MCF 10A (cell line): ENCODE results near the gene RPL10A. TPM values are rescaled to one million over a fixed set of nuclear protein-coding genes. Genes with fewer than 3 reads are reported as not detected.
"Not testable (repeated sequence)": the region's sequence is repeated elsewhere in the genome, so short reads cannot be mapped to it uniquely, and the experiment has no call there.

ENCODE experiments used
- BruUV-seq: library from RNA; stranded (reverse); fragments of 400-500 nt; replicated peaks from 2 replicates; lab custom pipeline; 2021; lab: Mats Ljungman, UMichigan
- CTCF ChIA-PET: fragments of 300-600 bp; sonication (Branson Sonifier 250); formaldehyde crosslinking; extraction: SDS; loops from one replicate; lab custom pipeline; 2021; ENCODE audit warnings: antibody characterized with exemption, inconsistent platforms; lab: Yijun Ruan, JAX
- POLR2A ChIA-PET: fragments of 300-600, 350-650 bp; sonication (Branson Sonifier 250); formaldehyde crosslinking; extraction: SDS; loops from one replicate; lab custom pipeline; 2020; ENCODE audit warnings: antibody characterized with exemption, inconsistent platforms; lab: Yijun Ruan, JAX
- DNase-seq: peaks from one replicate; pipeline ENCODE4 v3.0.0-alpha.2; 2018; ENCODE audit not compliant: unreplicated experiment
- H3K27ac Mint-ChIP-seq: one replicate; pipeline ENCODE4 v1.8.0; 2022; ENCODE audit warnings: mild to moderate bottlenecking, low read depth, mixed read lengths; ENCODE audit not compliant: unreplicated experiment
- H3K27me3 Mint-ChIP-seq: one replicate; pipeline ENCODE4 v1.8.0; 2022; ENCODE audit warnings: mixed read lengths; ENCODE audit not compliant: insufficient read depth, unreplicated experiment
- H3K36me3 Mint-ChIP-seq: one replicate; pipeline ENCODE4 v1.8.0; 2022; ENCODE audit warnings: mild to moderate bottlenecking, moderate library complexity, mixed read lengths; ENCODE audit not compliant: insufficient read depth, unreplicated experiment
- H3K4me1 Mint-ChIP-seq: one replicate; pipeline ENCODE4 v1.8.0; 2022; ENCODE audit warnings: mixed read lengths; ENCODE audit not compliant: insufficient read depth, unreplicated experiment
- H3K4me3 Mint-ChIP-seq: one replicate; pipeline ENCODE4 v1.8.0; 2022; ENCODE audit warnings: mild to moderate bottlenecking, moderate library complexity, mixed read lengths; ENCODE audit not compliant: unreplicated experiment
- H3K9me3 Mint-ChIP-seq: one replicate; pipeline ENCODE4 v1.8.0; 2022; ENCODE audit warnings: mixed read lengths; ENCODE audit not compliant: unreplicated experiment
- CTCF ChIP-seq: fragments of 200-600 bp; IDR thresholded peaks from one replicate; pipeline ENCODE4 v1.8.0; 2022; ENCODE audit warnings: antibody characterized with exemption, mild to moderate bottlenecking; ENCODE audit not compliant: unreplicated experiment
- intact Hi-C: fragments of 100-400 bp; cut with micrococcal nuclease; formaldehyde crosslinking; loops from 2 replicates; pipeline ENCODE4 v1.14.1; 2022
- total RNA-seq: library from RNA; stranded (reverse); gene quantifications from 2 replicates; pipeline ENCODE4 v1.2.3, GENCODE V29; 2022

The RPL10A gene
- total RNA-seq, 1 experiment from 2014 or later, result 2,403 TPM

- CTCF ChIA-PET, result interaction anchor here (0.6 kb wide), 1 partner anchor 225 kb away, joined by 3 read pairs; no protein-coding TSS in a partner anchor
- intact Hi-C loops, result no loop called here
Observed at GRCh38 chr6:35512006-35512405, 43.8 kb downstream of the RPL10A start.

GRCh38 chr6:35512740-35513139 lies 44.5 kb downstream of the RPL10A start, which contains the start of gene TULP1:
TULP1 (minus strand) TSS chr6:35512896; CDS start chr6:35512858, 38 bp downstream.
- H3K4me3 Mint-ChIP-seq, result no peak within 1 kb of the TSS
- no peak for TF ChIP-seq CTCF
- H3K9me3 Mint-ChIP-seq, result no peaks in the 10 kb centered on the region
- peaks cover 14% of the 10 kb centered on the region for H3K27me3 Mint-ChIP-seq
- intact Hi-C loops, result no loop called here
- H3K36me3 Mint-ChIP-seq, result no peaks in the 10 kb centered on the region
- no peaks in the 10 kb centered on the region for H3K4me1 Mint-ChIP-seq
- BruUV-seq, result no TSS peak
- POLR2A ChIA-PET, result no interaction called here
- no peak within 1 kb of the TSS for H3K27ac Mint-ChIP-seq
- DNase-seq, result no peak
- CTCF ChIA-PET, result no interaction called here

More at GRCh38 chr6:35512006-35512405, 43.8 kb downstream of the RPL10A start:
- POLR2A ChIA-PET, result no interaction called here
- H3K36me3 Mint-ChIP-seq, result no peaks in the 10 kb centered on the region
- no peak overlapping the region for H3K27ac Mint-ChIP-seq
- BruUV-seq, result no TSS peak
- no peaks in the 10 kb centered on the region for H3K9me3 Mint-ChIP-seq
- peaks cover 14% of the 10 kb centered on the region for H3K27me3 Mint-ChIP-seq
- TF ChIP-seq CTCF, result no peak
- no peak overlapping the region for H3K4me3 Mint-ChIP-seq
- H3K4me1 Mint-ChIP-seq, result no peaks in the 10 kb centered on the region
- no peak for DNase-seq

GRCh38 chr6:35514587-35514986 lies 46.4 kb downstream of the RPL10A start:
- Mint-ChIP-seq H3K4me1 (peaks cover 3% of the 10 kb centered on the region), H3K27ac (no peak overlapping the region), H3K36me3 (no peaks in the 10 kb centered on the region), H3K4me3 (no peak overlapping the region), H3K27me3 (peaks cover 4% of the 10 kb centered on the region), H3K9me3 (no peaks in the 10 kb centered on the region)
- no TSS peak for BruUV-seq
- CTCF ChIA-PET, result interaction anchor here (0.6 to 1.7 kb wide), 2 partner anchors 8 to 1865 kb away, joined by 5 to 6 read pairs; no protein-coding TSS in a partner anchor
- no peak for TF ChIP-seq CTCF
- POLR2A ChIA-PET, result interaction anchor here (0.6 kb wide), 1 partner anchor 62 kb away, joined by 3 read pairs; no protein-coding TSS in a partner anchor
- intact Hi-C loops, result no loop called here
- no peak for DNase-seq

- H3K4me1 Mint-ChIP-seq, H3K9me3 Mint-ChIP-seq, DNase-seq, CTCF ChIA-PET, H3K27ac Mint-ChIP-seq, H3K27me3 Mint-ChIP-seq, intact Hi-C loops, H3K36me3 Mint-ChIP-seq, H3K4me3 Mint-ChIP-seq, POLR2A ChIA-PET, BruUV-seq: not testable (repeated sequence)
Observed at GRCh38 chr6:35515939-35516338, 47.7 kb downstream of the RPL10A start.
